Measurements from ENCODE around the gene BDNF.
"Not testable (repeated sequence)": the region's sequence is repeated elsewhere in the genome, so short reads cannot be mapped to it uniquely, and the experiment has no call there.

DNA sequence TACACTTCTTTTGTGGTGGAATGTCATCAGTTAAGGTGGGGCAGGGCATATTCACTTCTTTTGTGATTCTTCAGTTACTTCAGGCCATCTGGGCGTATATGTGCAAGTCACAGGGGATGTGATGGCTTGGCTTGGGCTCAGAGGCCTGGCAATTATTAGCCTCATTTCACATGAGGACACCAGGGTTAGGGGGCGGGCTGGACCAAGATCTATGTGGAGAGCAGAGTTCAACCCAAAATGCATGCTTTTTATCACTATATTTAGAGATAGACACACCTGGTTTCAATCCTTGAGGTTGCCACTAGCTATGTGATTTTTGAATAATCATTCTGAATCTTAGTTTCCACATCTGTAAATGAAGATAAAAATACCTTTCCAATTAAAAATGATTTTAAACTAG lies 65.5 kb downstream of the BDNF start:
- TF ChIP-seq, protein P1, sequence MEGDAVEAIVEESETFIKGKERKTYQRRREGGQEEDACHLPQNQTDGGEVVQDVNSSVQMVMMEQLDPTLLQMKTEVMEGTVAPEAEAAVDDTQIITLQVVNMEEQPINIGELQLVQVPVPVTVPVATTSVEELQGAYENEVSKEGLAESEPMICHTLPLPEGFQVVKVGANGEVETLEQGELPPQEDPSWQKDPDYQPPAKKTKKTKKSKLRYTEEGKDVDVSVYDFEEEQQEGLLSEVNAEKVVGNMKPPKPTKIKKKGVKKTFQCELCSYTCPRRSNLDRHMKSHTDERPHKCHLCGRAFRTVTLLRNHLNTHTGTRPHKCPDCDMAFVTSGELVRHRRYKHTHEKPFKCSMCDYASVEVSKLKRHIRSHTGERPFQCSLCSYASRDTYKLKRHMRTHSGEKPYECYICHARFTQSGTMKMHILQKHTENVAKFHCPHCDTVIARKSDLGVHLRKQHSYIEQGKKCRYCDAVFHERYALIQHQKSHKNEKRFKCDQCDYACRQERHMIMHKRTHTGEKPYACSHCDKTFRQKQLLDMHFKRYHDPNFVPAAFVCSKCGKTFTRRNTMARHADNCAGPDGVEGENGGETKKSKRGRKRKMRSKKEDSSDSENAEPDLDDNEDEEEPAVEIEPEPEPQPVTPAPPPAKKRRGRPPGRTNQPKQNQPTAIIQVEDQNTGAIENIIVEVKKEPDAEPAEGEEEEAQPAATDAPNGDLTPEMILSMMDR (IDR thresholded peaks at IDR 0.05) = not testable (repeated sequence)
- TF ChIP-seq POLR2A (IDR thresholded peaks at IDR 0.05) = not testable (repeated sequence)

Measured in lower leg skin (tissue), 3 donors.